ENCODE data around the gene ITPRID2.
"Not testable (repeated sequence)": the region's sequence is repeated elsewhere in the genome, so short reads cannot be mapped to it uniquely, and the experiment has no call there.

The ITPRID2 gene

GRCh38 chr2:181959508-181959907 lies 68.0 kb downstream of the ITPRID2 start:
- DNase-seq (ENCODE audit: low read depth, low spot score): no peak

- DNase-seq (ENCODE audit: low read depth, low spot score): not testable (repeated sequence)
These were observed 69.6 kb downstream of the ITPRID2 start for GRCh38 chr2:181961167-181961566.

GRCh38 chr2:181962142-181962541 lies 70.6 kb downstream of the ITPRID2 start:
- DNase-seq (ENCODE audit: low read depth, low spot score): no peak

- DNase-seq (ENCODE audit: low read depth, low spot score): no peak
These were observed 78.7 kb downstream of the ITPRID2 start for GRCh38 chr2:181970160-181970794.

GRCh38 chr2:181971032-181971431 lies 79.5 kb downstream of the ITPRID2 start:
- DNase-seq (ENCODE audit: low read depth, low spot score): no peak

- no peak for DNase-seq (ENCODE audit: low read depth, low spot score)
These were observed 81.1 kb downstream of the ITPRID2 start for GRCh38 chr2:181972431-181973170.

- no peak for DNase-seq (ENCODE audit: low read depth, low spot score)
These were observed 81.7 kb downstream of the ITPRID2 start for GRCh38 chr2:181973171-181973783.

- no peak for DNase-seq (ENCODE audit: low read depth, low spot score)
These were observed 86.3 kb downstream of the ITPRID2 start for GRCh38 chr2:181977661-181978350.

- DNase-seq (ENCODE audit: low read depth, low spot score): no peak
These were observed 87.0 kb downstream of the ITPRID2 start for GRCh38 chr2:181978351-181979150.
